Immature natural killer cell (primary cell): ENCODE results near the gene GABRG3. TPM values are rescaled to one million over a fixed set of nuclear protein-coding genes. Genes with fewer than 3 reads are reported as not detected.

Experiments used
- DNase-seq, 3 donors: peaks; one replicate each; pipeline ENCODE4 v3.0.0; 2022; ENCODE audit warnings: mixed read lengths in 1 of 3
- H3K27ac Mint-ChIP-seq, 6 donors: one replicate each; pipeline ENCODE4 v1.8.0; 2020; ENCODE audit warnings: mixed read lengths in 6 of 6, mild to moderate bottlenecking in 5 of 6, inconsistent platforms in 4 of 6, moderate library complexity in 3 of 6
- H3K27me3 Mint-ChIP-seq, 3 donors: one replicate each; pipeline ENCODE4 v1.8.0; 2020 to 2021; ENCODE audit warnings: low read depth in 3 of 3, mild to moderate bottlenecking in 3 of 3, mixed read lengths in 3 of 3, moderate library complexity in 3 of 3, inconsistent platforms in 1 of 3
- H3K36me3 Mint-ChIP-seq, 3 donors: one replicate each; pipeline ENCODE4 v1.8.0; 2020; ENCODE audit warnings: mixed read lengths in 3 of 3, inconsistent platforms in 2 of 3, mild to moderate bottlenecking in 2 of 3
- H3K4me1 Mint-ChIP-seq, 2 donors: one replicate each; pipeline ENCODE4 v1.8.0; 2020; ENCODE audit warnings: inconsistent platforms in 2 of 2, mild to moderate bottlenecking in 2 of 2, mixed read lengths in 2 of 2, moderate library complexity in 1 of 2
- H3K4me3 Mint-ChIP-seq, 5 donors: one replicate each; pipeline ENCODE4 v1.8.0; 2020; ENCODE audit warnings: mild to moderate bottlenecking in 5 of 5, mixed read lengths in 5 of 5, inconsistent platforms in 3 of 5, moderate library complexity in 3 of 5
- H3K9me3 Mint-ChIP-seq, 6 donors: one replicate each; pipeline ENCODE4 v1.8.0; 2020; ENCODE audit warnings: mild to moderate bottlenecking in 6 of 6, mixed read lengths in 6 of 6, inconsistent platforms in 4 of 6, moderate library complexity in 3 of 6
- polyA plus RNA-seq, 3 donors: library from polyadenylated mRNA; unstranded; fragments of 300-500 nt; fragmentation: Illumina TruSeq; gene quantifications; one replicate each; pipeline ENCODE4 v1.2.3, GENCODE V29; 2021

GABRG3 gene
- polyA plus RNA-seq, 3 donors from 2014 or later, result not detected

- H3K27ac Mint-ChIP-seq, result no peak overlapping the region
- H3K27me3 Mint-ChIP-seq, result peaks cover 0 to 6% (median 4%) of the 10 kb centered on the region in 3 donors
- H3K36me3 Mint-ChIP-seq, result no peaks in the 10 kb centered on the region
- H3K4me1 Mint-ChIP-seq, result no peaks in the 10 kb centered on the region
- no peak overlapping the region for H3K4me3 Mint-ChIP-seq
- peaks cover 0 to 17% (median 7%) of the 10 kb centered on the region in 6 donors for H3K9me3 Mint-ChIP-seq
- DNase-seq, result no peak
Observed at GRCh38 chr15:27058939-27059338, 88.0 kb downstream of the GABRG3 start.

DNA sequence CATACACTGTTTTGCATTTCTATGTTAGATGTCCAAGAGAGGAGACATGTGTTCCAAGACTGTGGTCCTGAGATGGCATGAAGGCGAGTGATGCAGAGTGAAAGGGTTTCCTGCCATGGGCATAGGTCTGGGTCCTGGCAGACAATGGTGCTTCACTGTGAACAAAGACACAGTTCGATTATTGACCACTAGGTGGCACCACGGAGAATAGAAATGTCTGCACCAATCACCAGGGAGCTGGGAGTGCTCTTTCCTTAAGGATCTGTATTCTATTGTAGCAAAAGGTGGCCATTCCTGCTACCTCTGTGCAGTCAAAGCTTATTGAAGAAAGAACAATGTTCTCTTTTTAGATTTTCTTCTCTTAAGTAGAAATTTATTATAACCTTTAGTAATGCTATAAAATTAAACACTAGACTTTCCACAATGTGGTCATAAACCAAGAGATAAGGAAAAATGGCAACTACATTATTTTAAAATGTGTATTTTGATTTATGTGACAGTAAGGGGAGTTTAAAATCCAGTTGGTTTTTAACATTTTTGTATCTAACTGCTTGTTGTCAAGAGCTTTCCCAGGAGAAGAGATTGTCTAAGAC, 88.7 kb downstream of the GABRG3 start:
- Mint-ChIP-seq H3K27ac (no peak overlapping the region), H3K4me1 (no peaks in the 10 kb centered on the region), H3K36me3 (no peaks in the 10 kb centered on the region), H3K9me3 (peaks cover 0 to 19% (median 7%) of the 10 kb centered on the region in 6 donors), H3K4me3 (no peak overlapping the region), H3K27me3 (peaks cover 0 to 6% (median 4%) of the 10 kb centered on the region in 3 donors)
- no peak for DNase-seq

DNA sequence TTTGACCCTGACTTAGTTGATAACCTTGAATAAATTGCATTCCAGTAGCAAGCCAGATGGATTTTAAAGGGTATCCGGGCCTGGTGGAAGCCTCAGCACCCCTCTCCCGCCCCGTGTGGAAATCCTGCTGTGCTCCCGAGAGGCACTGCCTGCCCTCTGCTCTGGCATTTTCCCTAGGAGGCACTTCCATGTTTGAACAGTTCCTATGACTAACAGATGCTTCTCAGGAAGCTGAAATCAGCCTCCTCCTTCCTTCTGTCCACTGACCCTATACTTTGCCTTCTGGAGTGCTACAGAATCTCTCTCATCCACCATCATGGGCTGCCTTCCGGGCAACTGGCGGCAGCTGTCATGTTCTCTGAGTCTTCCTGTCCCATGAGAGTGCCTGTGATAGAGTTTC, 90.8 kb downstream of the GABRG3 start:
- no peak for DNase-seq
- Mint-ChIP-seq H3K9me3 (peaks cover 7 to 24% (median 12%) of the 10 kb centered on the region in 6 donors), H3K27me3 (peaks cover 0 to 5% (median 2%) of the 10 kb centered on the region in 3 donors), H3K4me3 (no peak overlapping the region), H3K27ac (no peak overlapping the region), H3K4me1 (no peaks in the 10 kb centered on the region), H3K36me3 (peaks cover 0 to 4% (median 0%) of the 10 kb centered on the region in 3 donors)

GRCh38 chr15:27062951-27063350, 92.0 kb downstream of the GABRG3 start:
- peaks cover 0 to 7% (median 2%) of the 10 kb centered on the region in 3 donors for H3K27me3 Mint-ChIP-seq
- DNase-seq, result no peak
- no peaks in the 10 kb centered on the region for H3K4me1 Mint-ChIP-seq
- peaks cover 0 to 4% (median 0%) of the 10 kb centered on the region in 3 donors for H3K36me3 Mint-ChIP-seq
- no peak overlapping the region for H3K4me3 Mint-ChIP-seq
- no peak overlapping the region for H3K27ac Mint-ChIP-seq
- peaks cover 10 to 30% (median 16%) of the 10 kb centered on the region in 6 donors for H3K9me3 Mint-ChIP-seq

DNA sequence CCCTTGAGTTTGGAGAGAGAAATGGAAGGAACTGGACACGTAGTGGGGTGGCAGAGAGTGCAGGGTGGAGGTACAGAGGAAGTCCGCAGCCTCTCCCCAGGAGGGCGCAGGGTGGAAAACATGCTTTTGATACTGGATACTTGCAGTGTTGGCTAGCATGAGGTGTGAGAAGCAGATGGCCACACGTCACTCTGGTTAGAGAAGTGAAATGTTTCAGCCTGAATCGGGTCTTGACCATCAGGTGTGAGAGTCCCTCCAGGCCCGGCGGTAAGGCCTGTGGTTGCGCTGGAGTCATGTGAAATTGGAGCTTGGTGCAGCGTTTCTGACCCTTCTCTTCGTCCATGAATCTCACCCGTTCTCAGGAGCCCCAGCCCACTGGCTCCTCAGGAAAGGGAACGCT, 93.1 kb downstream of the GABRG3 start:
- no peak overlapping the region for H3K4me3 Mint-ChIP-seq
- H3K27me3 Mint-ChIP-seq, result peaks cover 0 to 7% (median 2%) of the 10 kb centered on the region in 3 donors
- no peak for DNase-seq
- H3K4me1 Mint-ChIP-seq, result no peaks in the 10 kb centered on the region
- H3K9me3 Mint-ChIP-seq, result peaks cover 10 to 40% (median 20%) of the 10 kb centered on the region in 6 donors
- H3K36me3 Mint-ChIP-seq, result peaks cover 0 to 4% (median 0%) of the 10 kb centered on the region in 3 donors
- H3K27ac Mint-ChIP-seq, result no peak overlapping the region

DNA sequence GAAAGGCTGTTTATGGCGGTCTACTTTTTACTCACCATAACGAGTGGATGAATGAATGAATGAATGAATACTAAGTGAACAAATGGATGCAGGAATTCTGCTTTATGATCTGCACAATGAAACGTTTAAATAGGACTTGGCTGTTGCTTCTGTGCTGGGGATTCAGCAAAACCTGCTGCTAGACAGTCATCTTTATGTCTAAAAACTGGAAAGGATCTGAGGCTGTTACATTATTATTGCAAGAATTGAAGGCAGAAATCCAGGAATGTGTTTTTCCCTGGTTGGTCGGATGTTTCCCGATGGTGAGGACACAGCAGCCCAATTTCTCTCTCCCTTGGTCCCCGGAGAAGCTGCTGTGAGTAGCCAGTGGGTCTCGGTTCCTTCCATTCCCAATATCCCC, 94.2 kb downstream of the GABRG3 start:
- no peak overlapping the region for H3K4me3 Mint-ChIP-seq

GRCh38 chr15:27065785-27066184, 94.8 kb downstream of the GABRG3 start:
- H3K4me1 Mint-ChIP-seq, result no peaks in the 10 kb centered on the region
- H3K9me3 Mint-ChIP-seq, result peaks cover 13 to 45% (median 22%) of the 10 kb centered on the region in 6 donors
- DNase-seq, result no peak
- H3K36me3 Mint-ChIP-seq, result peaks cover 0 to 4% (median 0%) of the 10 kb centered on the region in 3 donors
- H3K4me3 Mint-ChIP-seq, result no peak overlapping the region
- no peak overlapping the region for H3K27ac Mint-ChIP-seq
- H3K27me3 Mint-ChIP-seq, result peaks cover 0 to 7% (median 2%) of the 10 kb centered on the region in 3 donors

More for the DNA sequence above, 94.2 kb downstream of the GABRG3 start:
- H3K27me3 Mint-ChIP-seq, result peaks cover 0 to 7% (median 2%) of the 10 kb centered on the region in 3 donors
- no peaks in the 10 kb centered on the region for H3K4me1 Mint-ChIP-seq
- H3K36me3 Mint-ChIP-seq, result peaks cover 0 to 4% (median 0%) of the 10 kb centered on the region in 3 donors
- DNase-seq, result no peak
- H3K27ac Mint-ChIP-seq, result no peak overlapping the region
- H3K9me3 Mint-ChIP-seq, result peaks cover 13 to 45% (median 22%) of the 10 kb centered on the region in 6 donors

- H3K27ac Mint-ChIP-seq, result no peak overlapping the region
Observed at GRCh38 chr15:27066446-27066845, 95.5 kb downstream of the GABRG3 start.

DNA sequence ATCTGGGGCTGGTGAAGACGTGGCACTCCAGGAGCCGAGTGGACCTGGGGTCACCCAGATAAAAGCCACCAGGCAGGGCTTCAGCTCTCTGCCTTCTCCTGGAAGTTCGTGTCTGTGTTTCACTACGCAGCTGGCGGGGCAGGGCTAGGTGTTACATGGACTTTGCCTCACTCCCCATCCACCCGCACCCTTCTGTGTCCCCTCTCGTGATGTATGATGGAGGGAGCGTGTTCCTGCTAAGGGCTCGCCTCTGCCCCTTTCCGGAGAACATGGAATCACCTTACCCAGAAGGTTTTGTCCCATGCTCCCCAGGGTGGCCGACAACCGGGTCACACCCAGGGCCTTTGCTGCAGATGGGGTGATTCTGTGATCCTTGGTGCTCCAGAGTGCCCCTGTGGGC, 96.2 kb downstream of the GABRG3 start:
- DNase-seq, result no peak
- Mint-ChIP-seq H3K9me3 (peaks cover 14 to 56% (median 25%) of the 10 kb centered on the region in 6 donors), H3K27me3 (peaks cover 0 to 7% (median 0%) of the 10 kb centered on the region in 3 donors), H3K4me3 (no peak overlapping the region), H3K4me1 (no peaks in the 10 kb centered on the region), H3K36me3 (peaks cover 0 to 6% (median 0%) of the 10 kb centered on the region in 3 donors), H3K27ac (no peak overlapping the region)

More at GRCh38 chr15:27066446-27066845, 95.5 kb downstream of the GABRG3 start:
- Mint-ChIP-seq H3K4me3 (no peak overlapping the region), H3K27me3 (peaks cover 0 to 7% (median 2%) of the 10 kb centered on the region in 3 donors), H3K4me1 (no peaks in the 10 kb centered on the region), H3K36me3 (peaks cover 0 to 4% (median 0%) of the 10 kb centered on the region in 3 donors), H3K9me3 (peaks cover 13 to 48% (median 24%) of the 10 kb centered on the region in 6 donors)
- no peak for DNase-seq

- Mint-ChIP-seq H3K4me1 (no peaks in the 10 kb centered on the region), H3K9me3 (peaks cover 16 to 50% (median 28%) of the 10 kb centered on the region in 6 donors), H3K27me3 (peaks cover 0 to 2% (median 0%) of the 10 kb centered on the region in 3 donors), H3K27ac (no peak overlapping the region), H3K4me3 (no peak overlapping the region), H3K36me3 (peaks cover 0 to 8% (median 0%) of the 10 kb centered on the region in 3 donors)
- DNase-seq, result no peak
Observed at GRCh38 chr15:27070841-27071240, 99.9 kb downstream of the GABRG3 start.

DNA sequence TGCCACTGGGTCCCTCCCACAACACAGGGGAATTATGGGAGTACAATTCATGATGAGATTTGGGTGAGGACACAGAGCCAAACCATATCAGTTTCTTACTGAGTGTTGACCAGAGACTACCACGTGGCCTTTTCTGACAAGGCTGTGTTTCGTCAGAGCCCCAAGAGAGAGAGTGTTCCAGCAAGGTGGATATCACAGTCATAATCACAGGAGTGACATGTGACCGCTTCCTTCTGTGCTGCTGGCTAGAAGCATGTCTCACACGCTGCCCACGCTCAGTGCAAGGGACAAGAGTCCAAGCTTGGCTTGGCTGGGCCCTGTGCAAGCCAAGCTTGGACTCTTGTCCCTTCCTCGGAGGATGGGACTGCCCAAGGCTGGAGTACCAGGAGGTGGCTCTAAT, 103.2 kb downstream of the GABRG3 start:
- H3K27ac Mint-ChIP-seq, result no peak overlapping the region
- no peaks in the 10 kb centered on the region for H3K27me3 Mint-ChIP-seq
- no peaks in the 10 kb centered on the region for H3K4me1 Mint-ChIP-seq
- DNase-seq, result no peak
- no peak overlapping the region for H3K4me3 Mint-ChIP-seq
- H3K9me3 Mint-ChIP-seq, result peaks cover 8 to 34% (median 20%) of the 10 kb centered on the region in 6 donors
- peaks cover 0 to 4% (median 0%) of the 10 kb centered on the region in 3 donors for H3K36me3 Mint-ChIP-seq

GRCh38 chr15:27077790-27078189, 106.8 kb downstream of the GABRG3 start:
- H3K36me3 Mint-ChIP-seq, result no peaks in the 10 kb centered on the region
- no peak overlapping the region for H3K4me3 Mint-ChIP-seq
- no peaks in the 10 kb centered on the region for H3K4me1 Mint-ChIP-seq
- no peak overlapping the region for H3K27ac Mint-ChIP-seq
- peaks cover 3 to 17% (median 10%) of the 10 kb centered on the region in 6 donors for H3K9me3 Mint-ChIP-seq
- no peaks in the 10 kb centered on the region for H3K27me3 Mint-ChIP-seq
- DNase-seq, result no peak

GRCh38 chr15:27081676-27082418, 110.9 kb downstream of the GABRG3 start:
- Mint-ChIP-seq H3K27ac (no peak overlapping the region), H3K27me3 (no peaks in the 10 kb centered on the region), H3K4me1 (no peaks in the 10 kb centered on the region), H3K9me3 (peaks cover 3 to 13% (median 6%) of the 10 kb centered on the region in 6 donors), H3K4me3 (no peak overlapping the region), H3K36me3 (no peaks in the 10 kb centered on the region)
- no peak for DNase-seq

DNA sequence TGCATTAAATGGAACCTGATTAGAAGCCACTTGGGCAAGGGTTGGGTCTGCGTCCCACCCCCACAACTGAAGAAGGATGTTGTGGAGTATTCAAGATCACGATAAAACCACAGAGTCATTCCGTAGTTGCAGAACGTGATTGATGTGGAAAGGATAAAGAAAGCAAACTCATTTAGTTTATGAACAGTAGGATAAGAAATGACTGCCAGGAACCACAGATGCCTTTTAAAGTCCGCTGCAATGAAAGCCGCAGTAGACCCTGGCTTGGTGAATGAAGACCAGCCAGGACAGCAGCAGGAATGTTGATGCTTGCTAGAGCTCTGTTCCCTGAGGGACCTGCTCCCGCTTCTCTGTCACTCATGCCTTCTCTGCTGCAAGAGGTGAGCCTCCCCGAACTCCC, 111.5 kb downstream of the GABRG3 start:
- no peak for DNase-seq
- Mint-ChIP-seq H3K27ac (no peak overlapping the region), H3K27me3 (no peaks in the 10 kb centered on the region), H3K36me3 (no peaks in the 10 kb centered on the region), H3K9me3 (peaks cover 3 to 13% (median 6%) of the 10 kb centered on the region in 6 donors), H3K4me1 (no peaks in the 10 kb centered on the region), H3K4me3 (no peak overlapping the region)
